Limb (tissue), 2 donors: Measurements from ENCODE around the gene PDAP1.
A peak's percentile ranks its signal among the peaks of the same experiment; 100 is the strongest.

Source experiments
- DNase-seq, 2 donors: peaks; one replicate each; pipeline ENCODE4 v3.0.0-alpha.2; 2016; ENCODE audit errors: extremely low spot score in 2 of 2

The PDAP1 gene

DNA sequence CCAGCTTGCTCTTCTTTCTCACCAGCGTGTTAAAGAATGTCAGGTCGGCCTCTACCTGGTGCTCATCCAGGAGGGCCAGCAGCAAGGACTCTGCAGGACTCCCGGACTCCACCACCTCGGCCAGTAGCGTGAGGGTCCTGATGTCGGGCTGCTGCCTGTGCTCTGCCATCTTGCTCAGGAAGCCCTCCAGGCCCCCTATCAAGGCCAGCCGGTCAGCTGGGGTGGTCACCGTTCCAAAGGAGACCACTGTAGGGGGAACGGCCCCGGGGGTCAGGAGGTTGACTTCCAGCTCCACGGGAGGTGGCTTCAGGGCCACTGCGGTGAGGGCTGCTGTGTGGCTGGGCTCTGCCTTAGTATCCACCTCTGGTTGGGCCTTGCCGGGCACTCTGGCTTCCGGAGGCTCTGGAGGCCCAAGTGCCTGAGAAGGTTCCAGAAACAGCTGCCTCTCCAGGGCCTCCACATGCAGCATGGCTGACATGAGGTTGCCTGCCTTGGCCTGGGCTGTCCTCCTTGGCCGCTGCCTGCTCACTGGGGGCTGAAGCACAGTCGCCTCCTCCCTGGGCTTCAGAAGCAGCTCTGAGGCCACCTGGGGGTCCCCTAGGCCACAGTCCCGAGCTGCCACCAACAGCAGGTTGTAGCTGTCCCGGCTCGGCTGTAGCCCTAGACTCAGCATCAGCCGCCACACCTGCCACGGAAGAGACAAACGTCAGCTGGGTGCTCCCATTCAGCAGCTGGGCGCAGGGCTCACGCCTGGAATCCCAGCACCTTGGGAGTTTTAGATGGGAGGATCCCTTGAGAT lies 16.7 kb upstream of the PDAP1 start:
- DNase-seq, result no peak

GRCh38 chr7:99422625-99423024 lies 14.2 kb upstream of the PDAP1 start:
- DNase-seq, result no peak

- DNase-seq, result no peak
Measured at GRCh38 chr7:99422186-99422585, 13.8 kb upstream of the PDAP1 start.

DNA sequence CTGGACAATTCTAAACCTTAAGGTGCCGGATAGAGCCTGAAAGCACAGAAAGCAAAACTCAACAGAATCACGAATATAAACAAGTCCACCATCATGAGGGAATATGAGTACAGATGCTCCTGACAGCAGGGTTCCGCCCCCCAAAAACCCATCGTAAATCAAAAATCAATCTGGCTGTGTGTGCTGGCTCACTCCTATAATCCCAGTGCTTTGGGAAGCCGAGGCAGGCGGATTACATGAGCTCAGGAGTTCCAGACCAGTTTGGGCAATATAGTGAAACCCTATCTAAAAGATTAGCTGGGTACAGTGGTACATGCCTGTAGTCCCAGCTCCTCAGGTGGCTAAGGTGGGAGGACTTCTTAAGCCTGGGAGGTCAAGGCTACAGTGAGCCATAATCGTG lies 12.6 kb upstream of the PDAP1 start:
- DNase-seq, result no peak

- no peak for DNase-seq
Measured at GRCh38 chr7:99420213-99420612, 11.8 kb upstream of the PDAP1 start.

- no peak for DNase-seq
Measured at GRCh38 chr7:99419323-99420021, 11.1 kb upstream of the PDAP1 start.

GRCh38 chr7:99418260-99418659 lies 9.9 kb upstream of the PDAP1 start:
- no peak for DNase-seq

GRCh38 chr7:99415513-99416127 lies 7.2 kb upstream of the PDAP1 start:
- DNase-seq, result peak in 1 of 2 donors; percentile 53

DNA sequence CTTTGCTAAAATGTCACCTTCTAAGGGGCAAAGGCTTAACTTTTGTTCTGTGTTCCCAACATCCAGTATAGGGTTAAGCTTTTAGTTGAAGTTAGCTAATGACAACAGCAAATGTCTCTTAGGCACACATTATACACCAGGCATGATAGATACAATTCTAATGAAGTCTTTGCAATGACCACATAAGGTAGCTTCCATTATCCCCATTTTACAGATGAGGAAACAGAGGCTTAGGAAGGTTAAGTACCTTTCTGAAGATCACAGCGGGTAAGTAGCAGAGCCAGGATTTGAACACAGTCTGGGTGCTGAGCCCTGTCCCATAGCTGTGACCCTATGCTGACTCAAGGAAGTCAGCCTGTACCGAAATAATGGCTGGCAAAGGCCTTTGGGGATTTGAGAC lies 2.2 kb upstream of the PDAP1 start:
- DNase-seq, result no peak

GRCh38 chr7:99409806-99410205 lies 1.4 kb upstream of the PDAP1 start:
- DNase-seq, result no peak

DNA sequence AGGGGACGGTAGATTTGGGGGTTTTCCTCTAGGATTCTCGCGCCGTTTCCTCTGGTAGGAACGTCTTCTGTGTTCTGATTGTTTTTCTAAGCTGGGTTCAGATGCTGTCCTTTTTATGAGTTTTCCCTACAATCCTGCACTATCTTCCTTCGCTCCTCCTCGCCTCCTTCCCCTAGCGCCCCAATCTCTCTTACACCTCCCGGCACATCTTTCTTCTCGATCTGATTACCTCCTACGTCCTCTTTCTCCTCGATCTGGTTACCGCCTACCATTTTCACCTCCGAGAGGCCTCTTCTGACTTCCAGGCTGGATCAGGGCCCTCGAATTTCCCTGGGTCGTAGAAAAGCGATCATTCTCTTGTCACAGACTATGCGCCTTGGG lies 785 bp upstream of the PDAP1 start:
- DNase-seq, result no peak

GRCh38 chr7:99407872-99408378 lies 472 bp downstream of the PDAP1 start:
- DNase-seq, result peak in 1 of 2 donors; percentile 15

- DNase-seq, result no peak
Measured at GRCh38 chr7:99406557-99406956, 1.8 kb downstream of the PDAP1 start.

DNA sequence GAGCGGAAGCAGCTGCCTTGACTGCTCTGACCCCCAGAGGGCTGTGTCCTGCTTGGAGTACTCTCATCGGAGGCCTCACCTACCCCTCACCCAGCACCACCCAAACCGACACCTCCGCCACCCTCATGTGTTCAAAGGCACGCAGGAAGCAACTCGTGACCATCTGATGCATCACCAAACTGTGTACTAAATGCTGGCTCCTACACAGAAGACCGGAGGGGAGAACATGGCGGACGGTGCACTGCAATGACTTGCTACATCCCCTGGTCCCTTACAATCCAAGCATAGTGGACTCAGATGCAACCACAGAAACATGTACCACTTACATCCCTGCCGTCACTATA lies 3.4 kb downstream of the PDAP1 start:
- DNase-seq, result no peak

DNA sequence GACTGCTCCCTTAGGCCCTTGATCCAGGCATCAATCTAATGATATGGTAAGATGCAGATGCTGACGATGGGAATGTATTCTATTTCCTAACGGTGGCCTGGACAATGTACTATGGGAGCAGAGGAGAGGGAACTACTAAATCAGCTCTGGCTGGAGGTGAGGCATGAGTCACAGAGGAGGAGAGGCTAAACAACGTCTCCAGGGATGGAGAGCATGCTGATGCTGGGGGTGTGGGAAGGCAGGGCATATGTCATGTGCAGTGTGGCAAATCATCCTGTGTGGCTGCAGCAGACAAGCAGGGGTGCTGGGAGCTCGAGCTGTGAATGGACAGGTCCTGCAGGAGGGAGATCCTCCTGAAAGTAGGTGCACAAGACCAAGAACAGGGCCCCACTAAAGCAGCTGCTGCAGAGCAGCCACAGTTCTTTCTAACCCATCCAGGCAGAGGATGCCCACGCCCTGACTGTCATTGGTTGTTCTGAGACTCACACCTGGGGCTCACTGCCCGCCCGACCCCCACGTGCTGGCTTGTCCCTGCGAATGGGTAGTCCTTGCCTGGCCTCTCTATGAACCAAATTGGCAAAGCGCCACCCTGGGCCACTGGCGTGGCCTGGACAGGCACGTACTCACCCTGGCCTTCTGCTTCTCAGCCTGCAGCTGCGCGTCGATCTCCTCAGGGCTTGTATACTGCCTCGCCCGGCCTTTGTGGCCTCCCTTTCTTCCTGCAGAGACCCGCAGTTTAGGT lies 4.0 kb downstream of the PDAP1 start:
- no peak for DNase-seq

GRCh38 chr7:99403764-99404163 lies 4.6 kb downstream of the PDAP1 start:
- DNase-seq, result no peak

DNA sequence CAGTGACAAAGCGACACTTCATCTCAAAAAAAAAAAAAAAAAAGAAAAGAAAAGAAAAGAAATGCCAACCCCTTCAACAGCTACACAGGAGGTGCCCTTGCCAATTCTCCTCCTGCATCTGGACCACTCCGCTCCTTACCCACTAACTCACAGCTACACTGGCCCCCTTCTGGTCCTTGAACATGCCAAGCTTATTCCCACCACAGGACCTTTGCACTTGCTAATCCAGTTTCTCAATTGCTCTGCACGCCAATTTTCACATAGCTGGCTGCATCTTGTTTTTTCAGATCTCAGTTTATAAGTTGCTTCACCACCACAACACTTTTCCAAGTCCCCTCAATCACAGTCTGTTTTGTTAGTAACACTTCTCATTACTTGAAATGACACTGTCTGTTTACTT lies 5.5 kb downstream of the PDAP1 start:
- DNase-seq, result no peak

DNA sequence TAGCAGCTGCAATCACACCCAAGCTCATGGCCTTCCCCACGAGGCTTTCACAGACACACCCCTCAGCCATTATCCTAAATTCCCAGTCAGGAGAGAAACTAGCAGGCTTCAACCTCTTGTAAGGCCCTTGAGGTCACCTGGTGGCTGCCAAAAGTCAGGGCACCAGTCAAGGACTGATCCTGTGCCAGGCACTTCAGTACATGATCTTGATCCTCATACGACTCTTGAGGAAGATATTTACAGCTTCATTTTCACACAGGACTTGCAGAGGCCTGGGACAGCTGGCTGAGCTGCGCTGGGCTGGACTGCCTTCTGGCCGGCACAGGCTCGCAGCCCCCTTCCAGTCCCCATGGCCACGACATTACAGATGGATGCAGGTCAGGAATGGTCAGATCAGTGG lies 8.8 kb downstream of the PDAP1 start:
- no peak for DNase-seq

DNA sequence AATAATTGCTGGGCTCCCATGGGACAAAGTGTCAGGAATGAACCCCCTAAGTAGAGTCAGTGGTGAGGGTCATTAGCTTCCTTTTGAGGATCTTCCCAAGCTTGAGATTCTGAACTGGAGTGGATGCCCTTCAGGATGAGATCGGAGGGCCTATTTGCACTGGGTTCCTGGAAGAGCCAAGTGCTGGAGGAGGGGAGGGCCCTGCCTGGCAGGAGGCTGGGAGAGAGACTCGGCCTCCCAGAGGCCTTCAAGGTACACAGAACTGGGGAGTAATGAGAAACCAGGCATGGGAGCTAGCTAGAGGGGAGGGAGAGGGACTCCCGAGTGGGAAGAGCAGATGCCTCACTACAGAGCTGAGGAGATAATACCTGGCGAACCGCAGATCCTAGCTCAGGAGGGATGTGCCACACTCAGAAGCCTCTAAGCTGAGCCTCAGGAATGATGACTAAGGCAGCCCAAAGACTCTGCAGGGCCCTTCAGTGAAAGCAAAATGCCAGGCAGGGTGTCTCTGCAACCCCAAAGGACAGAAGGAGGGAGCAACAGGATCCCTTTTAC lies 9.4 kb downstream of the PDAP1 start:
- DNase-seq, result no peak

DNA sequence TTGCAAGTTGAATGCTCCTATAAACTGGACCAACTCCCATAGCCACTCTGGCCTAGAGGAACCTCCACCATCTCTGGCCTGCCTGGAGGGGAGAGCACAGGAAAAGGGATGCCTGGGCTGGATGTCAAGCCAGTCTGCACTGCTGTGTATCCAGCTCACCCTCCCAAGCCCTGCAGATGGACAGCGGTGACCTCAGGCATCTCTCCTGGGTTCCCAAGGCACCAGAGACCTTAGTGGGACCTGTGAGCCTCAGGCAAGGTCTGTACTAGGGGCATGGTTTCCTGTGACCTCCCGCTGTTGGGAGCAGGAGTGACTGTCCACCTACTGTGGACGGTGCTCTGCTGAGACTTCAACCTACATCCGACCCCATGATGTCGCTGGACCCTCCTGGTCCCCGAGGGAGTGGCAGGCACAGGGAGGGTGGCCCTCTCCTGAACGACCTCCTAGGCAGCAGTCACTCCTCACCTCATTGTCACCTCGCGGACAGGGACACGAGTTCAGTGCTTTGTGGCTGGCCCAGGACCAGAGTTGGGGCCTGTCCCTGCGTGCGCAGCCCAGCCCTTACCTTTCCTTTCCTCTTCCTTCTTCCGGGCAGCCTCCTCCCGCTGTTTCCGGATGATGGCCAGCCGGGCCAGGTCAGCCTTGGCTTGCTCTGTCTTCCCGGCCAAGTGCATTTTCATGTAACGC lies 11.0 kb downstream of the PDAP1 start:
- DNase-seq, result no peak
